ENCODE data around the gene CLASP1.
"Not testable (repeated sequence)": the region's sequence is repeated elsewhere in the genome, so short reads cannot be mapped to it uniquely, and the experiment has no call there.

The CLASP1 gene

GRCh38 chr2:121307048-121307447 is 342.2 kb downstream of the CLASP1 start:
- Histone ChIP-seq H3K36me3 (ENCODE audit: control insufficient read depth, insufficient read depth, low read length) (no peaks in the 10 kb centered on the region), H3K27ac (ENCODE audit: low read depth, low read length) (no peak overlapping the region), H3K9ac (ENCODE audit: low read length) (no peak overlapping the region), H3K4me3 (ENCODE audit: low read length) (no peak overlapping the region), H3K4me1 (ENCODE audit: control insufficient read depth, insufficient read depth, low read length) (no peaks in the 10 kb centered on the region), H3K27me3 (ENCODE audit: control insufficient read depth, insufficient read depth, low read length) (no peaks in the 10 kb centered on the region)

- Histone ChIP-seq H3K4me1 (ENCODE audit: control insufficient read depth, insufficient read depth, low read length) (no peaks in the 10 kb centered on the region), H3K9ac (ENCODE audit: low read length) (no peak overlapping the region), H3K36me3 (ENCODE audit: control insufficient read depth, insufficient read depth, low read length) (no peaks in the 10 kb centered on the region), H3K4me3 (ENCODE audit: low read length) (no peak overlapping the region), H3K27me3 (ENCODE audit: control insufficient read depth, insufficient read depth, low read length) (no peaks in the 10 kb centered on the region), H3K27ac (ENCODE audit: low read depth, low read length) (no peak overlapping the region)
Observed at GRCh38 chr2:121304941-121305340, 344.3 kb downstream of the CLASP1 start.

- H3K27me3 ChIP-seq (ENCODE audit: control insufficient read depth, insufficient read depth, low read length), result no peaks in the 10 kb centered on the region
- H3K9ac ChIP-seq (ENCODE audit: low read length), result no peak overlapping the region
- H3K4me3 ChIP-seq (ENCODE audit: low read length), result no peak overlapping the region
- no peak overlapping the region for H3K27ac ChIP-seq (ENCODE audit: low read depth, low read length)
- no peaks in the 10 kb centered on the region for H3K4me1 ChIP-seq (ENCODE audit: control insufficient read depth, insufficient read depth, low read length)
- no peaks in the 10 kb centered on the region for H3K36me3 ChIP-seq (ENCODE audit: control insufficient read depth, insufficient read depth, low read length)
Observed at GRCh38 chr2:121303531-121304263, 345.6 kb downstream of the CLASP1 start.

- H3K4me1 ChIP-seq (ENCODE audit: control insufficient read depth, insufficient read depth, low read length); H3K27me3 ChIP-seq (ENCODE audit: control insufficient read depth, insufficient read depth, low read length); H3K4me3 ChIP-seq (ENCODE audit: low read length); H3K27ac ChIP-seq (ENCODE audit: low read depth, low read length); H3K36me3 ChIP-seq (ENCODE audit: control insufficient read depth, insufficient read depth, low read length); H3K9ac ChIP-seq (ENCODE audit: low read length): not testable (repeated sequence)
Observed at GRCh38 chr2:121301190-121301589, 348.1 kb downstream of the CLASP1 start.

GRCh38 chr2:121298476-121298875 is 350.8 kb downstream of the CLASP1 start:
- Histone ChIP-seq H3K36me3 (ENCODE audit: control insufficient read depth, insufficient read depth, low read length) (no peaks in the 10 kb centered on the region), H3K27me3 (ENCODE audit: control insufficient read depth, insufficient read depth, low read length) (no peaks in the 10 kb centered on the region), H3K27ac (ENCODE audit: low read depth, low read length) (no peak overlapping the region), H3K4me3 (ENCODE audit: low read length) (no peak overlapping the region), H3K4me1 (ENCODE audit: control insufficient read depth, insufficient read depth, low read length) (no peaks in the 10 kb centered on the region), H3K9ac (ENCODE audit: low read length) (no peak overlapping the region)

GRCh38 chr2:121297866-121298265 is 351.4 kb downstream of the CLASP1 start:
- not testable (repeated sequence) for H3K27ac ChIP-seq (ENCODE audit: low read depth, low read length); H3K4me1 ChIP-seq (ENCODE audit: control insufficient read depth, insufficient read depth, low read length); H3K27me3 ChIP-seq (ENCODE audit: control insufficient read depth, insufficient read depth, low read length); H3K36me3 ChIP-seq (ENCODE audit: control insufficient read depth, insufficient read depth, low read length); H3K9ac ChIP-seq (ENCODE audit: low read length); H3K4me3 ChIP-seq (ENCODE audit: low read length)

- Histone ChIP-seq H3K27ac (ENCODE audit: low read depth, low read length) (no peak overlapping the region), H3K4me3 (ENCODE audit: low read length) (no peak overlapping the region), H3K9ac (ENCODE audit: low read length) (no peak overlapping the region), H3K36me3 (ENCODE audit: control insufficient read depth, insufficient read depth, low read length) (no peaks in the 10 kb centered on the region), H3K27me3 (ENCODE audit: control insufficient read depth, insufficient read depth, low read length) (no peaks in the 10 kb centered on the region), H3K4me1 (ENCODE audit: control insufficient read depth, insufficient read depth, low read length) (no peaks in the 10 kb centered on the region)
Observed at GRCh38 chr2:121297217-121297830, 351.9 kb downstream of the CLASP1 start.

GRCh38 chr2:121295911-121296650 is 353.2 kb downstream of the CLASP1 start:
- H3K36me3 ChIP-seq (ENCODE audit: control insufficient read depth, insufficient read depth, low read length), result no peaks in the 10 kb centered on the region
- H3K4me1 ChIP-seq (ENCODE audit: control insufficient read depth, insufficient read depth, low read length), result no peaks in the 10 kb centered on the region
- no peak overlapping the region for H3K9ac ChIP-seq (ENCODE audit: low read length)
- H3K27me3 ChIP-seq (ENCODE audit: control insufficient read depth, insufficient read depth, low read length), result no peaks in the 10 kb centered on the region
- H3K27ac ChIP-seq (ENCODE audit: low read depth, low read length), result no peak overlapping the region
- no peak overlapping the region for H3K4me3 ChIP-seq (ENCODE audit: low read length)

- Histone ChIP-seq H3K4me3 (ENCODE audit: low read length) (no peak overlapping the region), H3K4me1 (ENCODE audit: control insufficient read depth, insufficient read depth, low read length) (no peaks in the 10 kb centered on the region), H3K27me3 (ENCODE audit: control insufficient read depth, insufficient read depth, low read length) (no peaks in the 10 kb centered on the region), H3K27ac (ENCODE audit: low read depth, low read length) (no peak overlapping the region), H3K9ac (ENCODE audit: low read length) (no peak overlapping the region), H3K36me3 (ENCODE audit: control insufficient read depth, insufficient read depth, low read length) (no peaks in the 10 kb centered on the region)
Observed at GRCh38 chr2:121294881-121295840, 354.1 kb downstream of the CLASP1 start.

- Histone ChIP-seq H3K27me3 (ENCODE audit: control insufficient read depth, insufficient read depth, low read length) (no peaks in the 10 kb centered on the region), H3K9ac (ENCODE audit: low read length) (no peak overlapping the region), H3K27ac (ENCODE audit: low read depth, low read length) (no peak overlapping the region), H3K36me3 (ENCODE audit: control insufficient read depth, insufficient read depth, low read length) (no peaks in the 10 kb centered on the region), H3K4me1 (ENCODE audit: control insufficient read depth, insufficient read depth, low read length) (no peaks in the 10 kb centered on the region), H3K4me3 (ENCODE audit: low read length) (no peak overlapping the region)
Observed at GRCh38 chr2:121293450-121294325, 355.6 kb downstream of the CLASP1 start.

GRCh38 chr2:121291251-121291580 is 358.0 kb downstream of the CLASP1 start:
- no peaks in the 10 kb centered on the region for H3K36me3 ChIP-seq (ENCODE audit: control insufficient read depth, insufficient read depth, low read length)
- no peak overlapping the region for H3K4me3 ChIP-seq (ENCODE audit: low read length)
- H3K27ac ChIP-seq (ENCODE audit: low read depth, low read length), result no peak overlapping the region
- no peaks in the 10 kb centered on the region for H3K27me3 ChIP-seq (ENCODE audit: control insufficient read depth, insufficient read depth, low read length)
- H3K9ac ChIP-seq (ENCODE audit: low read length), result no peak overlapping the region
- no peaks in the 10 kb centered on the region for H3K4me1 ChIP-seq (ENCODE audit: control insufficient read depth, insufficient read depth, low read length)

Data from rectal smooth muscle tissue (tissue), 1 donor.